DOHH2 (cell line): ENCODE results near the gene TARS2.

Experiments
- EZH2phosphoT487 ChIP-seq: fragments of 200-600 bp; sonication (generic); IDR thresholded peaks from 2 replicates; pipeline ENCODE4 v1.6.1; 2017; ENCODE audit warnings: borderline replicate concordance, mild to moderate bottlenecking, antibody characterized with exemption, low read length, moderate library complexity, mixed read lengths
- TF ChIP-seq, protein P1 (sequence below): fragments of 200-600 bp; sonication (generic); IDR thresholded peaks from one replicate; pipeline ENCODE4 v1.5.1; 2014; ENCODE audit warnings: antibody characterized with exemption, mild to moderate bottlenecking, low read depth, low read length; ENCODE audit not compliant: poor library complexity, severe bottlenecking

- TF ChIP-seq, protein P1, sequence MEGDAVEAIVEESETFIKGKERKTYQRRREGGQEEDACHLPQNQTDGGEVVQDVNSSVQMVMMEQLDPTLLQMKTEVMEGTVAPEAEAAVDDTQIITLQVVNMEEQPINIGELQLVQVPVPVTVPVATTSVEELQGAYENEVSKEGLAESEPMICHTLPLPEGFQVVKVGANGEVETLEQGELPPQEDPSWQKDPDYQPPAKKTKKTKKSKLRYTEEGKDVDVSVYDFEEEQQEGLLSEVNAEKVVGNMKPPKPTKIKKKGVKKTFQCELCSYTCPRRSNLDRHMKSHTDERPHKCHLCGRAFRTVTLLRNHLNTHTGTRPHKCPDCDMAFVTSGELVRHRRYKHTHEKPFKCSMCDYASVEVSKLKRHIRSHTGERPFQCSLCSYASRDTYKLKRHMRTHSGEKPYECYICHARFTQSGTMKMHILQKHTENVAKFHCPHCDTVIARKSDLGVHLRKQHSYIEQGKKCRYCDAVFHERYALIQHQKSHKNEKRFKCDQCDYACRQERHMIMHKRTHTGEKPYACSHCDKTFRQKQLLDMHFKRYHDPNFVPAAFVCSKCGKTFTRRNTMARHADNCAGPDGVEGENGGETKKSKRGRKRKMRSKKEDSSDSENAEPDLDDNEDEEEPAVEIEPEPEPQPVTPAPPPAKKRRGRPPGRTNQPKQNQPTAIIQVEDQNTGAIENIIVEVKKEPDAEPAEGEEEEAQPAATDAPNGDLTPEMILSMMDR, result no peak
- TF ChIP-seq EZH2phosphoT487, result no peak
Measured at GRCh38 chr1:150474869-150475268, 12.3 kb upstream of the TARS2 start.
